HEK293T (cell line): ENCODE results near the gene GMPPB.

ENCODE experiments used
- ARNT ChIP-seq: fragments of 450-650 bp; IDR thresholded peaks from 2 replicates; pipeline ENCODE4 v1.6.1; 2017; ENCODE audit warnings: mild to moderate bottlenecking
- BHLHE40 ChIP-seq: fragments of 450-650 bp; IDR thresholded peaks from 2 replicates; pipeline ENCODE4 v1.6.1; 2016; ENCODE audit warnings: mild to moderate bottlenecking, moderate library complexity, borderline replicate concordance
- CTBP1 ChIP-seq: fragments of 450-650 bp; IDR thresholded peaks from 2 replicates; pipeline ENCODE4 v1.6.1; 2016; ENCODE audit warnings: borderline replicate concordance
- ELF4 ChIP-seq: fragments of 450-650 bp; IDR thresholded peaks from 2 replicates; pipeline ENCODE4 v1.6.1; 2017; ENCODE audit warnings: antibody characterized with exemption
- FOXA1 ChIP-seq: fragments of 450-650 bp; IDR thresholded peaks from 2 replicates; pipeline ENCODE4 v1.6.1; 2016; ENCODE audit warnings: mild to moderate bottlenecking
- FOXK2 ChIP-seq: fragments of 450-650 bp; IDR thresholded peaks from 2 replicates; pipeline ENCODE4 v1.6.1; 2016; ENCODE audit warnings: mild to moderate bottlenecking
- FOXM1 ChIP-seq: fragments of 450-650 bp; IDR thresholded peaks from 2 replicates; pipeline ENCODE4 v1.6.1; 2017; ENCODE audit warnings: mild to moderate bottlenecking, borderline replicate concordance
- L3MBTL2 ChIP-seq: fragments of 450-650 bp; conservative IDR thresholded peaks from 2 replicates; pipeline ENCODE4 v1.6.1; 2016; ENCODE audit warnings: mild to moderate bottlenecking
- NFRKB ChIP-seq: fragments of 450-650 bp; IDR thresholded peaks from 2 replicates; pipeline ENCODE4 v1.6.1; 2016; ENCODE audit warnings: mild to moderate bottlenecking, moderate library complexity
- PKNOX1 ChIP-seq: fragments of 450-650 bp; IDR thresholded peaks from 2 replicates; pipeline ENCODE4 v1.6.1; 2016
- SP1 ChIP-seq: fragments of 450-650 bp; IDR thresholded peaks from 2 replicates; pipeline ENCODE4 v1.6.1; 2017
- SUZ12 ChIP-seq: fragments of 450-650 bp; IDR thresholded peaks from 2 replicates; pipeline ENCODE4 v1.6.1; 2016; ENCODE audit warnings: mild to moderate bottlenecking
- TARDBP ChIP-seq: fragments of 450-650 bp; IDR thresholded peaks from 2 replicates; pipeline ENCODE4 v1.6.1; 2016
- ZNF384 ChIP-seq: fragments of 450-650 bp; IDR thresholded peaks from 2 replicates; pipeline ENCODE4 v1.6.1; 2016

DNA sequence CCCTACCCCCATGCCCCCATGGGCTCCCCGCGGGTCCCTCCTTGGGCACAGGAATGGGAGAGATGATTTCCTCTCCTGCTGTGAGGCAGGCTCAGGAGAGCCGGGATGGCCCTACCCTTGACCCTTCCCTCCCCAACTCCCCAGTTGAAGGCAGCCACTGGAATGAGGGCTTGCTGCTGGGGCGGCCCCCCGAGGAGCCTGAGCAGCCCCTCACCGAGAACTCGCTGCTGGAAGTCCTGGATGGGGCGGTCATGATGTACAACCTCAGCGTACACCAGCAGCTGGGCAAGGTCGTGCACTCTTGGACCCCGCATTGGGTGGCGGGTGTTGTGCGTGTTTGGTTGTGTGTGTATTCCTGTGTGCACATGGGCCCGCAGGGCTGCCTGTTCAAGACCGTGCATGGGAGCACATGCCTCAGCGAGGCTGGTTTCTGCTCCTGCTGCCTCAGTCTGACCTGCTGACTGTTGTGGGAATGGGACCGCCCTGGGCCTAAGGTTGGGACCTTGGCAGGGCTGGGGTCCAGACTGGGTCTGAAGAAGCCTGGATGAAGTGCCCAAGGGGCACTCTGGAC is 18.3 kb downstream of the GMPPB start:
- TF ChIP-seq SUZ12 (no peak), ELF4 (no peak), SP1 (no peak), FOXM1 (no peak), FOXA1 (no peak), CTBP1 (no peak), ZNF384 (no peak), L3MBTL2 (no peak), TARDBP (no peak), ARNT (no peak), FOXK2 (no peak), BHLHE40 (no peak), PKNOX1 (no peak), NFRKB (no peak)
